ENCODE measurements around the gene PCDHGA12. TPM values are rescaled to one million over a fixed set of nuclear protein-coding genes. Genes with fewer than 3 reads are reported as not detected.
A peak's percentile ranks its signal among the peaks of the same experiment; 100 is the strongest.

The PCDHGA12 gene
- polyA plus RNA-seq, 1 experiment, result 7.9 TPM

DNA sequence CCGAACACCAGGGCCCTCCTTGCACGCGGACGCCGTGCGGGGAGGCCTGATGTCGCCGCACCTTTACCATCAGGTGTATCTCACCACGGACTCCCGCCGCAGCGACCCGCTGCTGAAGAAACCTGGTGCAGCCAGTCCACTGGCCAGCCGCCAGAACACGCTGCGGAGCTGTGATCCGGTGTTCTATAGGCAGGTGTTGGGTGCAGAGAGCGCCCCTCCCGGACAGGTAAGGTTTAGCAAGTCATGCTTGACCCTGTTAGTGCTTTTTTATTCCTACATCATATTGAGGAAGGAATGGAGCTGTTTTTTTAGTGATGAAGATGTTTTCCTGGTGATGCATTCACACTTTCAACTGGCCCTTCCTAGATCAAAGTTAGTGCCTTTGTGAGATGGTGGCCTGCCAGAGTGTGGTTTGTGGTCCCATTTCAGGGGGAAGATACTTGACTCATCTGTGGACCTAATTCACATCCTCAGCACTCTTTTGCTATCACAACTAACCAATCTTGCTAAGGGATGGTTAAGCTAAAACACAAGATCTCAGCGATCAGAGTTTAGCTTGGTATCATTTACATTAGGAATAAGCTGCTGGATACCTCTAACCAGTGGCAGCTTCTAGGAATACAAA lies 48.1 kb downstream of the PCDHGA12 start:
- Histone ChIP-seq H3K36me3 (ENCODE audit: control insufficient read depth, insufficient read depth, low read length) (no peaks in the 10 kb centered on the region), H3K27me3 (ENCODE audit: control insufficient read depth, insufficient read depth, low read length) (no peaks in the 10 kb centered on the region), H3K4me3 (ENCODE audit: low read depth, low read length) (peak overlapping the region; percentile 53)
- TF ChIP-seq, protein P1, sequence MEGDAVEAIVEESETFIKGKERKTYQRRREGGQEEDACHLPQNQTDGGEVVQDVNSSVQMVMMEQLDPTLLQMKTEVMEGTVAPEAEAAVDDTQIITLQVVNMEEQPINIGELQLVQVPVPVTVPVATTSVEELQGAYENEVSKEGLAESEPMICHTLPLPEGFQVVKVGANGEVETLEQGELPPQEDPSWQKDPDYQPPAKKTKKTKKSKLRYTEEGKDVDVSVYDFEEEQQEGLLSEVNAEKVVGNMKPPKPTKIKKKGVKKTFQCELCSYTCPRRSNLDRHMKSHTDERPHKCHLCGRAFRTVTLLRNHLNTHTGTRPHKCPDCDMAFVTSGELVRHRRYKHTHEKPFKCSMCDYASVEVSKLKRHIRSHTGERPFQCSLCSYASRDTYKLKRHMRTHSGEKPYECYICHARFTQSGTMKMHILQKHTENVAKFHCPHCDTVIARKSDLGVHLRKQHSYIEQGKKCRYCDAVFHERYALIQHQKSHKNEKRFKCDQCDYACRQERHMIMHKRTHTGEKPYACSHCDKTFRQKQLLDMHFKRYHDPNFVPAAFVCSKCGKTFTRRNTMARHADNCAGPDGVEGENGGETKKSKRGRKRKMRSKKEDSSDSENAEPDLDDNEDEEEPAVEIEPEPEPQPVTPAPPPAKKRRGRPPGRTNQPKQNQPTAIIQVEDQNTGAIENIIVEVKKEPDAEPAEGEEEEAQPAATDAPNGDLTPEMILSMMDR (IDR thresholded peaks at IDR 0.05; ENCODE audit: insufficient read depth, low read depth, low read length), result peak; percentile 44
- no peak for DNase-seq (ENCODE audit: low read depth)
- CTCF ChIA-PET, result interaction anchor here (0.6 to 4.9 kb wide), 14 partner anchors 8 to 123 kb away, joined by 3 to 46 read pairs (median 4); partner anchors contain the start of genes PCDHGA4, PCDHGB7 and PCDHGC5
- POLR2A ChIA-PET, result interaction anchor here (0.6 kb wide), 1 partner anchor 10 kb away, joined by 3 read pairs; the partner anchor contains the start of gene PCDHGC5

DNA sequence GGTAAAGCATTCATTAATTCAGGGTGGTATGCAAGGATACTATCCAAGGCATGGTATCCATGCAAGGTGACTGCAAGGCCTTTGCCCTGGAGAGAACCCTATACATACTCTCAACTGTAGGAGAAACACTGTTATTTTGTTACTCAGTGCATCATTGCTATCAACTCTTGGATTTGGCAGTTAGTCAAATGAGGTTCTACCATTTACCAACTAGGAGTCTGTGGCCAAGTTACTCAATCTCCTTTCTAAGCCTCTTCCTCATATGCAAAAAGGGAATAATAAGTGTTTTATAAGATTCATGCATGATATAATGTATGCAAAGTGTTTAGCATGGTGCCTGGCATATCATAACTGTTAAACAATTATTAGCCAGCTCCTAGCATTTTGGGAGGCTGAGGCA lies 49.5 kb downstream of the PCDHGA12 start:
- H3K27me3 ChIP-seq (ENCODE audit: control insufficient read depth, insufficient read depth, low read length), result no peaks in the 10 kb centered on the region
- H3K36me3 ChIP-seq (ENCODE audit: control insufficient read depth, insufficient read depth, low read length), result no peaks in the 10 kb centered on the region
- TF ChIP-seq, protein P1 (IDR thresholded peaks at IDR 0.05; ENCODE audit: insufficient read depth, low read depth, low read length), result no peak
- CTCF ChIA-PET, result interaction anchor here (0.6 to 1.7 kb wide), 3 partner anchors 78 to 307 kb away, joined by 3 to 6 read pairs (median 3); no protein-coding TSS in a partner anchor
- no peak overlapping the region for H3K4me3 ChIP-seq (ENCODE audit: low read depth, low read length)
- no peak for DNase-seq (ENCODE audit: low read depth)
- POLR2A ChIA-PET, result no interaction called here

Other genes starting within 250 kb of the PCDHGA12 start
- gene PCDHB16, start 248.1 kb upstream of the PCDHGA12 start, polyA plus RNA-seq (2011; rRNA removed), result 0.21 and 0.32 TPM in 2 replicates
- 0.22 and 0.49 TPM in 2 replicates for gene PCDHB9, start 243.3 kb upstream of the PCDHGA12 start, polyA plus RNA-seq (2011; rRNA removed)
- gene PCDHB10, start 238.2 kb upstream of the PCDHGA12 start, polyA plus RNA-seq (2011; rRNA removed), result 0.18 and 0.28 TPM in 2 replicates
- 0.10 and 0.22 TPM in 2 replicates for gene PCDHB11, start 230.9 kb upstream of the PCDHGA12 start, polyA plus RNA-seq (2011; rRNA removed)
- 0.09 and 0.13 TPM in 2 replicates for gene PCDHB12, start 221.8 kb upstream of the PCDHGA12 start, polyA plus RNA-seq (2011; rRNA removed)
- gene PCDHB13, start 216.6 kb upstream of the PCDHGA12 start, polyA plus RNA-seq (2011; rRNA removed), result 0.16 and 0.23 TPM in 2 replicates
- gene PCDHB14, start 207.2 kb upstream of the PCDHGA12 start, polyA plus RNA-seq (2011; rRNA removed), result 0.42 and 0.47 TPM in 2 replicates
- 0.45 and 0.52 TPM in 2 replicates for gene PCDHB15, start 185.1 kb upstream of the PCDHGA12 start, polyA plus RNA-seq (2011; rRNA removed)
- gene SLC25A2, start 126.5 kb upstream of the PCDHGA12 start, polyA plus RNA-seq (2011; rRNA removed), result not detected in 2 replicates
- 25.5 and 46.7 TPM in 2 replicates for gene TAF7, start 109.7 kb upstream of the PCDHGA12 start, polyA plus RNA-seq (2011; rRNA removed)
- gene PCDHGA1, start 100.0 kb upstream of the PCDHGA12 start, polyA plus RNA-seq (2011; rRNA removed), result 1.8 and 1.9 TPM in 2 replicates
- 6.7 and 6.8 TPM in 2 replicates for gene PCDHGA2, start 91.7 kb upstream of the PCDHGA12 start, polyA plus RNA-seq (2011; rRNA removed)
- 1.9 and 2.5 TPM in 2 replicates for gene PCDHGA3, start 86.7 kb upstream of the PCDHGA12 start, polyA plus RNA-seq (2011; rRNA removed)
- gene PCDHGB1, start 80.4 kb upstream of the PCDHGA12 start, polyA plus RNA-seq (2011; rRNA removed), result 2.0 and 2.2 TPM in 2 replicates
- gene PCDHGA4, start 75.5 kb upstream of the PCDHGA12 start, polyA plus RNA-seq (2011; rRNA removed), result 3.0 and 4.0 TPM in 2 replicates
- 3.7 and 4.0 TPM in 2 replicates for gene PCDHGB2, start 70.5 kb upstream of the PCDHGA12 start, polyA plus RNA-seq (2011; rRNA removed)
- 1.2 and 1.6 TPM in 2 replicates for gene PCDHGA5, start 66.3 kb upstream of the PCDHGA12 start, polyA plus RNA-seq (2011; rRNA removed)
- gene PCDHGB3, start 60.3 kb upstream of the PCDHGA12 start, polyA plus RNA-seq (2011; rRNA removed), result 2.7 and 3.0 TPM in 2 replicates
- 3.3 and 4.3 TPM in 2 replicates for gene PCDHGA6, start 56.6 kb upstream of the PCDHGA12 start, polyA plus RNA-seq (2011; rRNA removed)
- 1.8 and 3.6 TPM in 2 replicates for gene PCDHGA7, start 47.8 kb upstream of the PCDHGA12 start, polyA plus RNA-seq (2011; rRNA removed)
- 11.8 and 12.2 TPM in 2 replicates for gene PCDHGB4, start 42.8 kb upstream of the PCDHGA12 start, polyA plus RNA-seq (2011; rRNA removed)
- gene PCDHGA8, start 37.9 kb upstream of the PCDHGA12 start, polyA plus RNA-seq (2011; rRNA removed), result 0.72 and 0.77 TPM in 2 replicates
- 13.5 and 19.4 TPM in 2 replicates for gene PCDHGB5, start 32.6 kb upstream of the PCDHGA12 start, polyA plus RNA-seq (2011; rRNA removed)
- 0.97 and 1.2 TPM in 2 replicates for gene PCDHGA9, start 27.7 kb upstream of the PCDHGA12 start, polyA plus RNA-seq (2011; rRNA removed)
- gene PCDHGB6, start 22.5 kb upstream of the PCDHGA12 start, polyA plus RNA-seq (2011; rRNA removed), result 1.5 and 1.7 TPM in 2 replicates
- gene PCDHGA10, start 17.5 kb upstream of the PCDHGA12 start, polyA plus RNA-seq (2011; rRNA removed), result 2.7 and 3.9 TPM in 2 replicates
- gene PCDHGB7, start 12.8 kb upstream of the PCDHGA12 start, polyA plus RNA-seq (2011; rRNA removed), result 7.6 and 9.6 TPM in 2 replicates
- gene PCDHGA11, start 9.5 kb upstream of the PCDHGA12 start, polyA plus RNA-seq (2011; rRNA removed), result 5.4 and 7.4 TPM in 2 replicates
- 36.5 and 56.3 TPM in 2 replicates for gene PCDHGC3, start 45.5 kb downstream of the PCDHGA12 start, polyA plus RNA-seq (2011; rRNA removed)
- 0.49 TPM in 2 replicates for gene PCDHGC4, start 54.5 kb downstream of the PCDHGA12 start, polyA plus RNA-seq (2011; rRNA removed)
- 0.99 and 1.6 TPM in 2 replicates for gene PCDHGC5, start 58.6 kb downstream of the PCDHGA12 start, polyA plus RNA-seq (2011; rRNA removed)
- gene DIAPH1, start 188.5 kb downstream of the PCDHGA12 start, polyA plus RNA-seq (2011; rRNA removed), result 23.3 and 36.6 TPM in 2 replicates
- gene HDAC3, start 206.3 kb downstream of the PCDHGA12 start, polyA plus RNA-seq (2011; rRNA removed), result 84.2 and 97.8 TPM in 2 replicates
- 3.7 and 5.0 TPM in 2 replicates for gene RELL2, start 206.5 kb downstream of the PCDHGA12 start, polyA plus RNA-seq (2011; rRNA removed)
- 35.8 and 45.8 TPM in 2 replicates for gene FCHSD1, start 220.9 kb downstream of the PCDHGA12 start, polyA plus RNA-seq (2011; rRNA removed)

Measured in BJ (cell line).